Measurements from ENCODE around the gene GTF2H1.

The GTF2H1 gene

DNA sequence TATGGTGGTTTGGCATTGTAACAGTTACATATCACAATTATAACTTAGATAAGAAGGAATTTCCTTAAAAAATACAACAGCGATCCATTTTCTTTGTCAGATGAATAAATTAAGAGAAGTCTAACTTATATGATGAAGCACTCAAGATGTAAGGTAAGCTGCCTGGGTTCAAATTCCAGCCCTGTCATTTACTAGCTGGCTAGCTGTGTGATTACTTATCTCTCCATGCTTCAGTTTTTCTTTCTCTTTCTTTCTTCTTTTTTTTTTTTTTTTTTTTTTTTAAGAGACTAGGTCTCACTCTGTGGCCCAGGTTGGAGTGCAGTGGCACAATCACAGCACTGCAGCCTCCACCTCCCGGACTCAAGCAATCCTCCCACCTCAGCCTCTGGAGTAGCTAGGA, 49.8 kb downstream of the GTF2H1 start:
- no peaks in the 10 kb centered on the region for H3K27me3 Mint-ChIP-seq
- no peak overlapping the region for H3K27ac Mint-ChIP-seq
- no peak for DNase-seq
- H3K4me3 Mint-ChIP-seq: no peak overlapping the region
- H3K36me3 Mint-ChIP-seq: peaks cover 13% of the 10 kb centered on the region
- H3K4me1 Mint-ChIP-seq: no peaks in the 10 kb centered on the region
- no peaks in the 10 kb centered on the region for H3K9me3 Mint-ChIP-seq
- CTCF ChIA-PET: no interaction called here

DNA sequence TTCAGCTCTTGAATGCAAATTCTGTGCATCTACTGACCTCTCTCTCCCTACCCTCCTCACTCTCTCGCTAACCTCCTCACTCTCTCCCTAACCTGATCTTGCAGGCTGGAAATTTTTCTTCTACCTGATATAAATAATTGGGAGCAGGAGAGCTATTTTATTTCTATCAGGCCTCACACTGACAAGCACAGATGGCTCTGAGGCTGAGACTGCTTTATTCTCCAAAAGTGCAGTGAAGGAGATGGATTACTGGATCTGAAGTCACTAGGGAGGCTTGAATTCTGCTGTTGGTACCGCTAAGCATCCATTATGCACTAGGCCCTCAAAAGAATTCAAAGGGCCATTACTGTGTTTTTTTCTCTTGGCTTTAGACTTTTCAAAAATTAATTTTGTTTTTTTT, 52.6 kb downstream of the GTF2H1 start:
- CTCF ChIA-PET: no interaction called here
- Mint-ChIP-seq H3K36me3 (peaks cover 5% of the 10 kb centered on the region), H3K4me3 (no peak overlapping the region), H3K27me3 (no peaks in the 10 kb centered on the region), H3K9me3 (no peaks in the 10 kb centered on the region), H3K27ac (no peak overlapping the region), H3K4me1 (no peaks in the 10 kb centered on the region)
- no peak for DNase-seq

DNA sequence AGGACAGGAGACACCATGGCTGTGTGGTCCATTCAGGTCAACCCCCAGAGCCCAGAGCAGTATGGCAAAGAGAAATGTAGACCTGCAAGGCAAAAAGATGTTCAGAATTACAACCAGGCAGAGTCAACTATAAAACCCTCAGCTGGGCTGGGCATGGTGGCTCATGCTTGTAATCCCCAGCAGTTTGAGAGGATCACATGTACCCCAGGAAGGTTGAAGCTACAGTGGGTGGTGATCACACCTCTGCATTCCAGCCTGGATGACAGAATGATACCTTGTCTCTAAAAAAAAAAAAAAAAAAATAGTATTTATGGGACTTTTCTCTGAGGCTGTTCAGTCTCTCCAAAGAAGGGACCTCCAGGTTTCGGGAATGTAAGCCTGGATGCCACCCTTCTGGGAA, 53.6 kb downstream of the GTF2H1 start:
- Mint-ChIP-seq H3K9me3 (no peaks in the 10 kb centered on the region), H3K4me3 (no peak overlapping the region), H3K36me3 (peaks cover 3% of the 10 kb centered on the region), H3K27ac (no peak overlapping the region), H3K4me1 (no peaks in the 10 kb centered on the region), H3K27me3 (no peaks in the 10 kb centered on the region)
- CTCF ChIA-PET: no interaction called here
- DNase-seq: no peak

DNA sequence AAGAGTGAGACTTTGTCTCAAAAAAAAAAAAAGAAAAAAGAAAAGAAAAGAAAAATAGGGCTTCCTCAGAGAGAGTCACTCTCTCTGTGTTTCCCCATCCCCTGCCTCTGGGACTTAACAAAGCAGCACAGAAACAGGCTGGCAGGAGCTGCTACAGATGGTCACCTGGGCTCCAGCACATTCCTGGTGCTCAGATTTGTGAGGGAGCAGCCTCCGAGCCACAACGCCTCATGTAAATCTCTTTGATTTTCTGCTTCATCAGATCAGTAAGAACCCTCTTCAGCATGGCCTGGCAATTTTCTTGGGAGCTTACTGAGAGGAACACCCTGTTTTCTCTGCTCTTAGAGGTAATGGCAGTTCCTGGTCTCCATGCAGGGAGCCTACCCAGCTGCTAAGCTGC, 56.8 kb downstream of the GTF2H1 start:
- CTCF ChIA-PET: no interaction called here
- Mint-ChIP-seq H3K27ac (no peak overlapping the region), H3K9me3 (no peaks in the 10 kb centered on the region), H3K27me3 (no peaks in the 10 kb centered on the region), H3K4me3 (no peak overlapping the region), H3K36me3 (no peaks in the 10 kb centered on the region), H3K4me1 (peaks cover 17% of the 10 kb centered on the region)
- no peak for DNase-seq

DNA sequence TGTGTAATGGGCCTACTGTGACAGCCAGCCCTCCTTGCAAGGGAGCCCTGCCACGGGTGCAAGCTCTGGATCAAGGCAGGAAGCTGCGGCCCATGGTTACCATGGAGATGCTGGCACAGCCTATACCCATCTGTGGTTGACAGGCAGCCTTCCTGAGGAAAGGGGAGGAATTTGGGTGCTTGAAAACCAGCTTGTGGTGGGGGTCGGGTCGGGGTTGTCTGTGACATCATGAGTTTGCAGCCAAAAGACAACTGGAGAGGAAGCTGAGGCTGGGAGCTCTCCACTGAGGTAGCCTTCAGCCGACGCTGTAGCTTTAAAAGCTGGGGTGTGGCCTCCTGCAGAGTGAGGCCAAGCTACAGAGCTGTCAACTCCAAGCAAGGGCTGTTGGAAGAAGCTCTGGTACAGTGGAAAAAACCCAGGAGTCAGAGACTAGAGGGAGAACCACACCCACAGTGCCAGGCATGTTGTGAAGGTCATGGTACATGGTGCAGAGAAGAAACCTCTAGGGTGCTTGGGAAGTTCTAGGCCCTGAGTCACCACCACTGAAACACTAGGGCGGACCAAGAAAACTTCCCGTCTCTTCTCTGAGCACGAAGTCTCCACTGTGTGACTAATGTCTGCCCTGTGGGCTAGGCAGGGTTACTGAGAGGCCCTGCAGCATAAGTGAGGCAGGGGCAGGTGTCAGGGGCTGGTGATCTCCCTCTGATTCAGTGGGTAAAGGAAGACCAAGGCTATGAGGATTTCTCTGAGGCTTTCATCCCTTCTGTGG, 61.2 kb downstream of the GTF2H1 start:
- Mint-ChIP-seq H3K4me3 (peak overlapping the region; percentile 70), H3K4me1 (peaks cover 44% of the 10 kb centered on the region), H3K9me3 (no peaks in the 10 kb centered on the region), H3K36me3 (no peaks in the 10 kb centered on the region), H3K27me3 (no peaks in the 10 kb centered on the region), H3K27ac (peak overlapping the region; percentile 99)
- CTCF ChIA-PET: interaction anchor here (0.8 to 1.6 kb wide), 4 partner anchors 12 to 140 kb away, joined by 3 to 12 read pairs (median 4); partner anchors contain the start of gene LDHA
- peak; percentile 82 for DNase-seq

DNA sequence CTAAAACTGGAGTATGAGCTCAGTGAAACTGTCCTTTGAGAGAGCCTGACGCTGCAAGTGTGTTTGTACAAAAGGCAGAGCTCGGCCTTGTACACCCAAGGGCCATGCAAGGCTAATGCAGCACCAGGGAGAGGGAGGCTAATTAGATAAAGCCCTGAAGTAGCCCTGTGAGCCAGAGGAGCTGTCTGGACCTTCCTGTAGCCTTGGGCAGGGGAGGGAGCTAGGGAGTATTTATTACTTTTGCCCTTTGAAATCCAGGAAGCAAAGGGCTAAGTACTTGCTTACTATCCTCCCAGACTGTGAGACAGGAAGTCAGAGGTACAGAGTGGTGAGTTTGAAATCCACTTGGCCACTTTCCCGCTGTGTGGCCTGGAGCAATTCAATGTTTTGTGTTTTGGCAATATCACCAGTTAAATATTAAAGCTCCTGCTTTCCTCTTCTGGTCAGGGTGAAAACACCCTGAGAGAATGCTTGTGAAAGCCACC, 61.8 kb downstream of the GTF2H1 start:
- H3K36me3 Mint-ChIP-seq: no peaks in the 10 kb centered on the region
- no peaks in the 10 kb centered on the region for H3K27me3 Mint-ChIP-seq
- CTCF ChIA-PET: interaction anchor here (1.1 to 1.6 kb wide), 3 partner anchors 11 to 140 kb away, joined by 3 to 12 read pairs (median 5); partner anchors contain the start of gene LDHA
- no peaks in the 10 kb centered on the region for H3K9me3 Mint-ChIP-seq
- H3K27ac Mint-ChIP-seq: peak overlapping the region; percentile 99
- peaks cover 44% of the 10 kb centered on the region for H3K4me1 Mint-ChIP-seq
- DNase-seq: peak; percentile 40
- H3K4me3 Mint-ChIP-seq: peak overlapping the region; percentile 70

DNA sequence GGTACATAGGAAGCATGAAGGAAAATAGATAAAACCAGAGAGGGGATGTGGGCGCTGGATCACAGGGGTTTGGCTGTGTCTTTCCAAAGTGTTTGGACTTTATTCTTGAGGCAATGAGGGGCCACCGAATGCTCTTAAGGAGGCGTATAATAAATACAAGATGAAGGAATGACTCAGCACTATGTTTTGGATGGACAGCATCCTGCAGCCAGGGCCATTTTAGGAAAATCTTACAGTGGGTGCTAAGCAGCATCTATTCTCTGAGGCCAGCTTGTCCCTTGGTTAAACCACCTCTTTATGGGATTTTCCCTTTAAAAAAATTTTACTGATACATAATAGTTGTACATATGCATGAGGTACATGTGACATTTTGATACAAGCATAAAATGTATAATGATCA, 67.7 kb downstream of the GTF2H1 start:
- H3K27ac Mint-ChIP-seq: no peak overlapping the region
- peaks cover 47% of the 10 kb centered on the region for H3K4me1 Mint-ChIP-seq
- H3K36me3 Mint-ChIP-seq: peaks cover 7% of the 10 kb centered on the region
- H3K27me3 Mint-ChIP-seq: peaks cover 3% of the 10 kb centered on the region
- DNase-seq: no peak
- H3K4me3 Mint-ChIP-seq: no peak overlapping the region
- CTCF ChIA-PET: no interaction called here
- H3K9me3 Mint-ChIP-seq: no peaks in the 10 kb centered on the region

DNA sequence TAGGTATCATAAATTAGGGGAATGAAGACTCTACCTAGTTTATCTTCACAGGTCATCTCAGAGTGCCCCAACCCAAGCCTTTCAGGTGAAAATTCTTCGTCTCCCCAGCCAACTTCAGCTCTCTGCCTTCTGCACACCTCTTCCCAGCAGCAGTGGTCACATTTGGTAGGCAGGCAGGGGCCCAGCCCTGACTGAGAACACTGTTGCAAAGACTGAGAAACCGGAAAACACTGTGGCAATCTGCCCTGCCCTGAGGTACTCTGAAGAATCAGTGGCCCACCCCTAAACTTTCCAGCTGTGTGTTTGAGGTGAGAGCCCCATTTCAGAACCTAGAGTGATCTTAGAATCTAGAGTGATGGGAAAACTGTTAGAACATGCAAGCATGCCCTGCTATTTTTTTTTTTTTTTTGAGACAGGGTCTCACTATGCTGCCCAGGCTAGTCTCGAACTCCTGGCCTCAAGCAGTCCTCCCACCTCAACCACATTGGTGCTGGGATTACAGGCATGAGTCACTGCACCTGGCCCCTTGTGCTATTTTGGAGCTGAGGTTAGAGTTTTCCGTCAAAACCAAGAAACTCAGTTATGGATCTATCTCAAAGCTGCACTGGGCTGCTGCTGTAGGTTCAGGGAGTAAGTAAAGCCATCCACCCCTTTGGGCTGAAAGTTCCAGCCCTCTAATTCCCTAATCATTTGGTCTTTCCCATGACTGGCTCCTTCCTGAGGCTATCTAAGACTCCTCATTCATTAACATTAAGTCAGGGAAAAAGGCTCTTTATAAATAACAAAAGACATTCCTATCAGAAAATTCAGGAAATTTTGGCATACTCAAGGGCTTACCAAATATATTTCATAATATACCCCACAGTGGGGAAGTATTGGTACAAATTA, 70.3 kb downstream of the GTF2H1 start:
- peak overlapping the region; percentile 72 for H3K27ac Mint-ChIP-seq
- H3K4me3 Mint-ChIP-seq: peak overlapping the region; percentile 39
- H3K36me3 Mint-ChIP-seq: peaks cover 28% of the 10 kb centered on the region
- peaks cover 3% of the 10 kb centered on the region for H3K27me3 Mint-ChIP-seq
- peak; percentile 32 for DNase-seq
- CTCF ChIA-PET: interaction anchor here (1.3 kb wide), 1 partner anchor 148 kb away, joined by 7 read pairs; no protein-coding TSS in a partner anchor
- H3K9me3 Mint-ChIP-seq: no peaks in the 10 kb centered on the region
- H3K4me1 Mint-ChIP-seq: peaks cover 40% of the 10 kb centered on the region

DNA sequence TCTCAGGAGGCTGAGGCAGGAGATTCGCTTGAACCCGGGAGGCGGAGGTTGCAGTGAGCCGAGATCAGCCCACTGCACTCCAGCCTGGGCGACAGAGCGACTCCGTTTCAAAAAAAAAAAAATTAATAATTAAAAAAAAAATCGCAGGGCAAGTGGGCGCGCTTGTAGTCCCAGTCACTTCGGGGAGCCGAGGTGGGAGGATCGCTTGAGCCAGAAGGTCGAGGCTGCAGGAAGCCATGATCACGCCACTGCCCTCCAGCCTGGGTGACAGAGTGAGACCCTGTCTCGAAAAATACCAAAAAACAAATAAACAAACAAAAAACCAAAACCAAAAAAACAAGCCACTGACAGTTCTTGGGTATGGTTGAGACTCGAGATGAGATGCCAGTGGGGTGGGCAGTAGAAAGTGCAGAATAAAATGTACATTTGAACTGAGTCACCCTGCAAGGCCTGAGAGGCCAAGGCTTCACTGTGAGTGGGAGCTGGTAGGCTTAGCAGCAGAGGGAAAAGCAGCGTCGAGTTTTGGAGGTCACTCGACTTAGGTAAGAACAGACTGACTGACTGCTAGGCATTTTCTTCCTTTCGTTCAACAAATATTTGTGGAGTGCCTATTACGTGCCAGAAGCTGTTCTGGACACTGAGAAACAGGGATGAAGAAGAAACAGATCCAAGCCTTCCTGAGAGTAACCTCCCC, 71.4 kb downstream of the GTF2H1 start:
- H3K27ac Mint-ChIP-seq: peak overlapping the region; percentile 99
- H3K36me3 Mint-ChIP-seq: peaks cover 35% of the 10 kb centered on the region
- peak overlapping the region; percentile 99 for H3K4me3 Mint-ChIP-seq
- H3K9me3 Mint-ChIP-seq: no peaks in the 10 kb centered on the region
- H3K4me1 Mint-ChIP-seq: peaks cover 48% of the 10 kb centered on the region
- peaks cover 3% of the 10 kb centered on the region for H3K27me3 Mint-ChIP-seq
- CTCF ChIA-PET: interaction anchor here (1.0 to 2.4 kb wide), 3 partner anchors 10 to 150 kb away, joined by 3 to 12 read pairs (median 9); no protein-coding TSS in a partner anchor
- no peak for DNase-seq

DNA sequence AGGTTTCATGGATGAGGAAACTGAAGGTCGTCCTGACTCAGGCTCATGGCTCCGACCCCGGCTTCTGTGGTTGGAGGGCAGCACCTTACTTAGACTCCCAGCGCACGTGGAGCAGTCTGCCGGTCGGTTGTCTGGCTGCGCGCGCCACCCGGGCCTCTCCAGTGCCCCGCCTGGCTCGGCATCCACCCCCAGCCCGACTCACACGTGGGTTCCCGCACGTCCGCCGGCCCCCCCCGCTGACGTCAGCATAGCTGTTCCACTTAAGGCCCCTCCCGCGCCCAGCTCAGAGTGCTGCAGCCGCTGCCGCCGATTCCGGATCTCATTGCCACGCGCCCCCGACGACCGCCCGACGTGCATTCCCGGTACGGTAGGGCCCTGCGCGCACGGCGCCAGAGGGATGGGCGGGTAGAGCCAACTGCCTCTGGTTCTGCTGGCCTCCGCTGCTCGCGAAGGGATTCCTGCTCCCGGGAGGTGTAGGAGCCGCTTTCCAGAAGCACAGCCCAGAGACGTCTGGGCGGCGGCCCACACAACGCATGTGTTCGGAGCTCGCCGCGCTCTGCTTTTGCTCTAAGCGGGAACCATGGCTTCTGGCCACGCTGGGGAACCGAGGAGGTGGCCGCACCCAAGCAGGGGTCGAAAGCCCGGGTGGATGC, 72.0 kb downstream of the GTF2H1 start, which contains the start of gene LDHA:
TSS of gene LDHA (plus strand) at position 289 of the 653 bp plus-strand sequence. CDS start 2,280 bp downstream, outside the sequence.
- DNase-seq: peak; percentile 99
- CTCF ChIA-PET: interaction anchor here (1.0 to 2.4 kb wide), 3 partner anchors 11 to 150 kb away, joined by 3 to 12 read pairs (median 9); no protein-coding TSS in a partner anchor
- H3K9me3 Mint-ChIP-seq: no peaks in the 10 kb centered on the region
- H3K27me3 Mint-ChIP-seq: peaks cover 3% of the 10 kb centered on the region
- H3K36me3 Mint-ChIP-seq: peaks cover 42% of the 10 kb centered on the region
- H3K27ac Mint-ChIP-seq: peak within 1 kb of the TSS; percentile 99
- H3K4me1 Mint-ChIP-seq: peaks cover 55% of the 10 kb centered on the region
- H3K4me3 Mint-ChIP-seq: peak within 1 kb of the TSS; percentile 99

DNA sequence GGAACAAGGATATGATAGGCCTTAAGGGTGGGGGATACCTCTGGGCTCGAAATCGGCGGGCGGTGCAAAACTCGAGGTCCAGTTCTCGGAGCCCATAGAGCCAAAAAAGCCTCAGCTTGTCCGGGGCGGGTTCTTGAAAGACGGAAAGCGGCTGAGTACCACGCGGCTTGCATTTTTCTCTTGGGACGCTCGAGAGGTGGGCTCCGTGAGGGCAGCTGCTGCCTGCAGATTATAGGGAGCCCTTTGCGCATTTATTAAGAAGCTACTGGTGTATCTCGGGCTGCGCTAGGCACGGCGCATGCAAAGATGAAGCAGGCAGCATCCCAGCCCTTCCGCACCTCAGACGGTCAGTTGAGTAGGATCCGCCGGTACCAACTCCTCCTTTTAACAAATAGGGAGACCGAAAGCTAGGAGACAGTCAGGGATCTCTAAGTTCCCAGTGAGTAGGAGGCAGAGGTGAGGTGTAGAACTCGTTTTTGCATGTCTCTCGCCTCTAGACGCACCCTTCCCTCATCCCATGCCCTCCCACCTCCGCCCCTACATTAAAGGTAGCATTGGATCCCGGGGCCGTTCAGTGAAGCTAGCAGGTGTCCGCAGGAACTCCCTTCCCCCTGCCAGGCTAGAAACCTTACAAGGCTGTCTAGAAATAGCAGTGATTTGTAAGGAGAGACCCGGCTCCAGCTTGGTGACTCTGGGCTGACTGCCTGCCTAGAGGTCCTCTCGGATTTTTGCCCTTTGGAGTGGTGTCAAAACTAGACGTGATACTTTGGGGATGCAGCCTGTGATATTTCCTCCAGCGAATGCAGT, 72.8 kb downstream of the GTF2H1 start:
- CTCF ChIA-PET: interaction anchor here (1.0 to 2.4 kb wide), 7 partner anchors 10 to 339 kb away, joined by 3 to 12 read pairs (median 6); partner anchors contain the start of genes GTF2H1 and HPS5
- peak overlapping the region; percentile 99 for H3K4me3 Mint-ChIP-seq
- no peaks in the 10 kb centered on the region for H3K27me3 Mint-ChIP-seq
- H3K36me3 Mint-ChIP-seq: peaks cover 49% of the 10 kb centered on the region
- peak overlapping the region; percentile 99 for H3K27ac Mint-ChIP-seq
- H3K4me1 Mint-ChIP-seq: peaks cover 60% of the 10 kb centered on the region
- H3K9me3 Mint-ChIP-seq: no peaks in the 10 kb centered on the region
- DNase-seq: peak; percentile 34

DNA sequence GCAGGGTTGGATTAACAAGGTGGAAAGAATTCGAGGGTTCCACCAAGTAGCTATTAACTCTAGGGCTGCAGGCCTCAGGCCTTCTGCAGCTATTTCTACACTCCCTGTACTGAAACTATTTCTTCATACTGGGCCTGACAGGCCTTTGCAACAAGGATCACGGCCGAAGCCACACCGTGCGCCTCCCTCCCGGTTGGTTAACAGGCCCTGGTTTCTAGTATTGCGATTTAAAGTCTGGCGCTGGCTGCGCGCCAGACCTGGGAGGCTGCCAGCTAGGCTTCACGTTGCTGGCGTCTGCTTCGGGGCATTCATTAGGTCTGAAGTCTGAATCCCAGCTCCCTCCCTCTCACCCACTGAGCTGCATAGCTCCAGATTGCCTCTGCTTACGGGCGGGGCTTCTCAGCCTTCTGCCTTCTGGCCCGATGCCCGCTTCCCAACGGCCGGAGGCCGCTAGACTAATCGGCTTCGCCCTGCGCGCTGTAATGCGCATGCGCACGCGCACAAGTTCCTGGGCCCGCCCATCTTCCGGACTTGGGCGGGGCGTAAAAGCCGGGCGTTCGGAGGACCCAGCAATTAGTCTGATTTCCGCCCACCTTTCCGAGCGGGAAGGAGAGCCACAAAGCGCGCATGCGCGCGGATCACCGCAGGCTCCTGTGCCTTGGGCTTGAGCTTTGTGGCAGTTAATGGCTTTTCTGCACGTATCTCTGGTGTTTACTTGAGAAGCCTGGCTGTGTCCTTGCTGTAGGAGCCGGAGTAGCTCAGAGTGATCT, 73.6 kb downstream of the GTF2H1 start:
- no peaks in the 10 kb centered on the region for H3K9me3 Mint-ChIP-seq
- H3K4me3 Mint-ChIP-seq: peak overlapping the region; percentile 99
- CTCF ChIA-PET: interaction anchor here (0.7 to 2.4 kb wide), 7 partner anchors 9 to 339 kb away, joined by 3 to 12 read pairs (median 3); partner anchors contain the start of genes GTF2H1 and HPS5
- H3K4me1 Mint-ChIP-seq: peaks cover 66% of the 10 kb centered on the region
- peak overlapping the region; percentile 99 for H3K27ac Mint-ChIP-seq
- H3K36me3 Mint-ChIP-seq: peaks cover 56% of the 10 kb centered on the region
- DNase-seq: peak; percentile 96
- H3K27me3 Mint-ChIP-seq: no peaks in the 10 kb centered on the region

Data from activated naive CD4-positive, alpha-beta T cell treated with anti-CD3 and anti-CD28 coated beads, Interleukin-2, amount 10 ng/mL, durations not matched to agents 7 days and 5 days (primary cell).